ENCODE results near the gene TREML1. TPM values are rescaled to one million over a fixed set of nuclear protein-coding genes. Genes with fewer than 3 reads are reported as not detected.

Gene TREML1
- total RNA-seq, 4 donors from 2014 or later, result not detected

DNA sequence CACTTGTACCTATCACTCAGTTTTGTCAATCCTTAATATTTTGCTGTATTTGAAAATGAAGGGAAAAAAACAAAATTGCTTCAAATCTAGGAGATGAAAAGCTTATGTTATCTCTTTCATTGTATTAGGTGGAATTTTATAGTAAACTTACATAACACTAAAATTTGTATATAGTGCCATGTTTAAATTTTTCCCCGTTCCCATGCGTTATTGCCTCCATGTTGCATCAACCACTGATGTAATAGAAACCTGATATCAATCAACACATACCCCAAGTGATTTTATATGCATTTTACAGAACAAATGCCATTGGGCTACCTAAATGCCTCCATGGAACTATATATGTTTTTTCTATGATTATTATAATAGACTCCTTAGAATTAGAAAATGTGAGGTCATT is 23.5 kb upstream of the TREML1 start:
- DNase-seq, result no peak
- Histone ChIP-seq H3K36me3 (no peaks in the 10 kb centered on the region), H3K27me3 (peaks cover 0 to 25% (median 0%) of the 10 kb centered on the region in 4 donors), H3K27ac (no peak overlapping the region), H3K9me3 (no peaks in the 10 kb centered on the region), H3K4me1 (no peaks in the 10 kb centered on the region), H3K4me3 (no peak overlapping the region)
- WGBS, 2 donors, result 91 to 92% methylated on average over 2 of the region's 2 CpGs
- no peak for TF ChIP-seq POLR2A (IDR thresholded peaks at IDR 0.05)
- intact Hi-C loops (cut with DNase I), result no loop called here

GRCh38 chr6:41177287-41177686 is 23.1 kb upstream of the TREML1 start:
- H3K27ac ChIP-seq, result no peak overlapping the region
- H3K9me3 ChIP-seq, result no peaks in the 10 kb centered on the region
- DNase-seq, result no peak
- WGBS, 2 donors, result 52 to 60% methylated on average over 2 to 3 of the region's 3 CpGs
- no peaks in the 10 kb centered on the region for H3K4me1 ChIP-seq
- TF ChIP-seq POLR2A (IDR thresholded peaks at IDR 0.05), result no peak
- TF ChIP-seq, protein P1, sequence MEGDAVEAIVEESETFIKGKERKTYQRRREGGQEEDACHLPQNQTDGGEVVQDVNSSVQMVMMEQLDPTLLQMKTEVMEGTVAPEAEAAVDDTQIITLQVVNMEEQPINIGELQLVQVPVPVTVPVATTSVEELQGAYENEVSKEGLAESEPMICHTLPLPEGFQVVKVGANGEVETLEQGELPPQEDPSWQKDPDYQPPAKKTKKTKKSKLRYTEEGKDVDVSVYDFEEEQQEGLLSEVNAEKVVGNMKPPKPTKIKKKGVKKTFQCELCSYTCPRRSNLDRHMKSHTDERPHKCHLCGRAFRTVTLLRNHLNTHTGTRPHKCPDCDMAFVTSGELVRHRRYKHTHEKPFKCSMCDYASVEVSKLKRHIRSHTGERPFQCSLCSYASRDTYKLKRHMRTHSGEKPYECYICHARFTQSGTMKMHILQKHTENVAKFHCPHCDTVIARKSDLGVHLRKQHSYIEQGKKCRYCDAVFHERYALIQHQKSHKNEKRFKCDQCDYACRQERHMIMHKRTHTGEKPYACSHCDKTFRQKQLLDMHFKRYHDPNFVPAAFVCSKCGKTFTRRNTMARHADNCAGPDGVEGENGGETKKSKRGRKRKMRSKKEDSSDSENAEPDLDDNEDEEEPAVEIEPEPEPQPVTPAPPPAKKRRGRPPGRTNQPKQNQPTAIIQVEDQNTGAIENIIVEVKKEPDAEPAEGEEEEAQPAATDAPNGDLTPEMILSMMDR (IDR thresholded peaks at IDR 0.05), result no peak
- H3K27me3 ChIP-seq, result peaks cover 0 to 25% (median 0%) of the 10 kb centered on the region in 4 donors
- intact Hi-C loops (cut with DNase I), result no loop called here
- H3K36me3 ChIP-seq, result no peaks in the 10 kb centered on the region
- no peak overlapping the region for H3K4me3 ChIP-seq

DNA sequence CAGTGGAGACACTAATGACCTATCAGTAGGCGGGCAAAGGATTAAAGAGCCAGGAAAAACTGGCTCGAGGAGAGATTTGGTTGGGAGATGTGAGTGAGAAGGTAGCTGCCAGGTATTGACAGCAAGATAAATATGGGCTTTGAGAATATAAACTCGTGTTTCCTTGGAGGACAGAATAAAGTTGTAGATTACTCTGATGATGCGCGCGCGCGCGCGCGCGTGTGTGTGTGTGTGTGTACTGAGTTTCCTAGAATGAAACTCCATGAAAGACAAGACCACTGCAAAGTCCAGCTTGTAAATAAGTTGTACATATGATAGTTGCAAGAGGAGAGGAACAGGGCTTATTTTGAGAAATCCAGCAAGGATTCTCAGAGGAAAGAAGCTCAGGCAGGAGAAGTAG is 22.0 kb upstream of the TREML1 start:
- TF ChIP-seq, protein P1 (IDR thresholded peaks at IDR 0.05), result no peak
- no peak for TF ChIP-seq POLR2A (IDR thresholded peaks at IDR 0.05)
- no peaks in the 10 kb centered on the region for H3K36me3 ChIP-seq
- no peaks in the 10 kb centered on the region for H3K4me1 ChIP-seq
- no peaks in the 10 kb centered on the region for H3K9me3 ChIP-seq
- H3K27me3 ChIP-seq, result peaks cover 0 to 33% (median 0%) of the 10 kb centered on the region in 4 donors
- H3K27ac ChIP-seq, result no peak overlapping the region
- intact Hi-C loops (cut with DNase I), result no loop called here
- no peak overlapping the region for H3K4me3 ChIP-seq
- 84 to 92% methylated on average over 12 of the region's 12 CpGs for WGBS, 2 donors
- DNase-seq, result no peak

- H3K4me1 ChIP-seq, result no peaks in the 10 kb centered on the region
- intact Hi-C loops (cut with DNase I), result no loop called here
- DNase-seq, result no peak
- H3K27me3 ChIP-seq, result peaks cover 0 to 34% (median 0%) of the 10 kb centered on the region in 4 donors
- TF ChIP-seq, protein P1 (IDR thresholded peaks at IDR 0.05), result no peak
- no peak for TF ChIP-seq POLR2A (IDR thresholded peaks at IDR 0.05)
- 71 to 91% methylated on average over 1 of the region's 1 CpG for WGBS, 2 donors
- no peak overlapping the region for H3K27ac ChIP-seq
- no peaks in the 10 kb centered on the region for H3K36me3 ChIP-seq
- no peaks in the 10 kb centered on the region for H3K9me3 ChIP-seq
- H3K4me3 ChIP-seq, result no peak overlapping the region
These were observed 20.9 kb upstream of the TREML1 start for GRCh38 chr6:41175084-41175483.

GRCh38 chr6:41174610-41175009 is 20.5 kb upstream of the TREML1 start:
- H3K27me3 ChIP-seq, result peaks cover 0 to 30% (median 0%) of the 10 kb centered on the region in 4 donors
- H3K27ac ChIP-seq, result no peak overlapping the region
- no peaks in the 10 kb centered on the region for H3K4me1 ChIP-seq
- no peaks in the 10 kb centered on the region for H3K36me3 ChIP-seq
- intact Hi-C loops (cut with DNase I), result no loop called here
- no peak for DNase-seq
- TF ChIP-seq POLR2A (IDR thresholded peaks at IDR 0.05), result no peak
- TF ChIP-seq, protein P1 (IDR thresholded peaks at IDR 0.05), result no peak
- WGBS, 2 donors, result 50 to 69% methylated on average over 2 of the region's 2 CpGs
- no peak overlapping the region for H3K4me3 ChIP-seq
- H3K9me3 ChIP-seq, result no peaks in the 10 kb centered on the region

DNA sequence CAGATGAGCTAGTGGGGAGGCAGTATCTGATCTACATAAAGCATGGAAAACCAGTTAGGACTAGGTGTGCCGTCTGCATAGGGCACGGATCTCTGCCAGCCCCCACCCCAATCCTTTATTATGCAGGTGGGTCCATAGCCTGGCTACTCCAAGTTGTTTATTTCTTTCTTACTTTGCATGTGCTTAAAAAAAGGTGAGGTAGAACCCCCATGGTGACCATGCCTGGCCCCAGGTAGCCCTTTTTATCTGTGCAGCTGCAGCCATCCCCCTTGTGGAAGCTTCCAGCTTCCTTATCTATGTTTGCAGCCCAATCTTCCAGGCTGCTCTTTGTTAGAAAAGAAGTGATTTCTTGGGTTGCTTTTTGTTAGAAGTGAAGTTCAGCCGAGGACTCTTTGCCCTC is 17.8 kb upstream of the TREML1 start:
- peaks cover 0 to 24% (median 0%) of the 10 kb centered on the region in 4 donors for H3K27me3 ChIP-seq
- H3K27ac ChIP-seq, result no peak overlapping the region
- 24 to 38% methylated on average over 3 of the region's 3 CpGs for WGBS, 2 donors
- no peaks in the 10 kb centered on the region for H3K9me3 ChIP-seq
- intact Hi-C loops (cut with DNase I), result no loop called here
- H3K4me1 ChIP-seq, result no peaks in the 10 kb centered on the region
- DNase-seq, result no peak
- H3K36me3 ChIP-seq, result no peaks in the 10 kb centered on the region
- no peak overlapping the region for H3K4me3 ChIP-seq
- TF ChIP-seq, protein P1 (IDR thresholded peaks at IDR 0.05), result no peak
- TF ChIP-seq POLR2A (IDR thresholded peaks at IDR 0.05), result no peak

Data from esophagus squamous epithelium (tissue), 5 donors.